HG02571 (cell line): ENCODE data around the gene CABP7.

Source experiments
- ATAC-seq: cut with Tn5 transposase; IDR thresholded peaks from one replicate; pipeline ENCODE4 v1.9.1; 2021; ENCODE audit warnings: mild to moderate bottlenecking, moderate library complexity; ENCODE audit not compliant: unreplicated experiment

The CABP7 gene

GRCh38 chr22:29769723-29770321 lies 50.0 kb downstream of the CABP7 start:
- ATAC-seq = no peak

- ATAC-seq = no peak
These were observed 52.4 kb downstream of the CABP7 start for GRCh38 chr22:29772170-29772641.

DNA sequence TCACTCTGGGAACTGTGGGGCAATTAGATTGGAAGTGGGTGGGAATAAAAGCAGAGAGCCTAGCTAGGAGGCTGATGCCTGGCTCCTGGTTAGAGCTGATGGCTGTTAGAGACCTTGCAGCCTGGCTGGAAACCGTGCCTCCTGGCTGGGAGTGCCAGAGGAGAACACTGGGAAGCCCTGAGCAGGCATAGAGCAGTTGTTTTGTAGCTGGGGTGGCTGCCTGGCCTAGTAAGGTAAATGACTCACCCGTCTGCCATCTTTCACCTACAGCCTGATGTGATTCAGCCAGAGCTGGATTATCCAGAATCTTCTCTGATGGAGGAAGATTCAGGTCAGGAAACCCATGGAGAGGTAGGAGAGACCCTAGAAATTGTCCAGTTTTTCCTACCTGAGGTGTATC lies 53.4 kb downstream of the CABP7 start:
- no peak for ATAC-seq

DNA sequence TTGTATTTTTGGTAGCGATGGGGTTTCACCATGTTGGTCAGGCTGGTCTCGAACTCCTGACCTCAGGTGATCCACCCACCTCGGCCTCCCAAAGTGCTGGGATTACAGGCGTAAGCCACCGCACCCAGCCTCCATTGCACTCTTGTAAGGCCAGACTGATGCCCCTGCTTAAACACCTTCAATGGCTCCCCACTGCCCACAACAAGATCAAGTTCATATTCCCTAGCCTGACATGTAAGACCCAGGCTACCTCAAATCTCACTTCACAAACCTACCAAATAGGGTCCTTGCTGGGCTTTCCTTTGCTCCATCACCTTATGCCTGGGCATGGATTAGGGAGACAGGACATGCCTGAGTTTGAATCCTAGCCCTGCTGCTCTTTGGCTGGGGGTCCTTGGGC lies 60.4 kb downstream of the CABP7 start:
- no peak for ATAC-seq

GRCh38 chr22:29780748-29781676 lies 61.2 kb downstream of the CABP7 start:
- ATAC-seq = no peak
